ENCODE data around the gene PPP2R2B. TPM values are rescaled to one million over a fixed set of nuclear protein-coding genes. Genes with fewer than 3 reads are reported as not detected.

PPP2R2B gene
- total and polyA plus RNA-seq, 11 donors: 0.03 to 2.9 (median 0.30) TPM; not detected in 1

GRCh38 chr5:146721073-146721815 is 157.3 kb downstream of the PPP2R2B start:
- 68 to 78% (median 73%) methylated on average over 5 of the region's 5 CpGs for WGBS, 4 donors
- intact Hi-C loops (cut with DNase I): no loop called here

GRCh38 chr5:146720107-146720506 is 158.4 kb downstream of the PPP2R2B start:
- H3K36me3 ChIP-seq: no peaks in the 10 kb centered on the region
- H3K4me1 ChIP-seq: no peaks in the 10 kb centered on the region
- no peaks in the 10 kb centered on the region for H3K9me3 ChIP-seq
- H3K27ac ChIP-seq: no peak overlapping the region
- no peaks in the 10 kb centered on the region for H3K27me3 ChIP-seq
- 56 to 62% (median 59%) methylated on average over 1 of the region's 1 CpG for WGBS, 4 donors
- H3K4me3 ChIP-seq: no peak overlapping the region
- DNase-seq (no peak), ATAC-seq (no peak)
- TF ChIP-seq POLR2A (IDR thresholded peaks at IDR 0.05): no peak
- TF ChIP-seq, protein P1, sequence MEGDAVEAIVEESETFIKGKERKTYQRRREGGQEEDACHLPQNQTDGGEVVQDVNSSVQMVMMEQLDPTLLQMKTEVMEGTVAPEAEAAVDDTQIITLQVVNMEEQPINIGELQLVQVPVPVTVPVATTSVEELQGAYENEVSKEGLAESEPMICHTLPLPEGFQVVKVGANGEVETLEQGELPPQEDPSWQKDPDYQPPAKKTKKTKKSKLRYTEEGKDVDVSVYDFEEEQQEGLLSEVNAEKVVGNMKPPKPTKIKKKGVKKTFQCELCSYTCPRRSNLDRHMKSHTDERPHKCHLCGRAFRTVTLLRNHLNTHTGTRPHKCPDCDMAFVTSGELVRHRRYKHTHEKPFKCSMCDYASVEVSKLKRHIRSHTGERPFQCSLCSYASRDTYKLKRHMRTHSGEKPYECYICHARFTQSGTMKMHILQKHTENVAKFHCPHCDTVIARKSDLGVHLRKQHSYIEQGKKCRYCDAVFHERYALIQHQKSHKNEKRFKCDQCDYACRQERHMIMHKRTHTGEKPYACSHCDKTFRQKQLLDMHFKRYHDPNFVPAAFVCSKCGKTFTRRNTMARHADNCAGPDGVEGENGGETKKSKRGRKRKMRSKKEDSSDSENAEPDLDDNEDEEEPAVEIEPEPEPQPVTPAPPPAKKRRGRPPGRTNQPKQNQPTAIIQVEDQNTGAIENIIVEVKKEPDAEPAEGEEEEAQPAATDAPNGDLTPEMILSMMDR (IDR thresholded peaks at IDR 0.05): no peak
- intact Hi-C loops (cut with DNase I): no loop called here

More at GRCh38 chr5:146721073-146721815, 157.3 kb downstream of the PPP2R2B start:
- Histone ChIP-seq H3K27me3 (no peaks in the 10 kb centered on the region), H3K4me1 (no peaks in the 10 kb centered on the region), H3K9me3 (no peaks in the 10 kb centered on the region), H3K27ac (no peak overlapping the region), H3K36me3 (no peaks in the 10 kb centered on the region), H3K4me3 (no peak overlapping the region)
- ATAC-seq (no peak), DNase-seq (no peak)
- TF ChIP-seq, protein P1 (IDR thresholded peaks at IDR 0.05): no peak
- TF ChIP-seq POLR2A (IDR thresholded peaks at IDR 0.05): no peak

DNA sequence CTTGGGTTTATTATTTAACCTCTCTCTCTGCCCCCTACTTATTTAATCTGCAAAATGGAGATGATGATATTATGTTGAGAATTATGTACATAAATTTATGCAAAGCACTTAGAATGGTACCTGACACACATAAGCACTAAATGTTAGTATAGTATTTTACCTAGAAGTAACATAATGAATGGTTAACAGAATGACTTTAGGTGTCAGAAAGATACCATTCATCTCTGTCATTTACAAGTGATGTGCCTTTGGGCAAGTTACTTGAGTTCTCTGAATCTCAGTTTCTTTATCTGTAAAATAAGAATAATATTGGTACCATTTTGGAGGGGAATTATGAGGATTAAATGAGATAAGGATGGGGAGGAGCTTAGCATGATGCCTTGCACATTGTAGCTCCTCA is 159.4 kb downstream of the PPP2R2B start:
- intact Hi-C loops (cut with DNase I): no loop called here
- no peaks in the 10 kb centered on the region for H3K4me1 ChIP-seq
- H3K9me3 ChIP-seq: no peaks in the 10 kb centered on the region
- no peak for TF ChIP-seq POLR2A (IDR thresholded peaks at IDR 0.05)
- TF ChIP-seq, protein P1 (IDR thresholded peaks at IDR 0.05): no peak
- DNase-seq: no peak
- ATAC-seq: no peak
- H3K4me3 ChIP-seq: no peak overlapping the region
- no peak overlapping the region for H3K27ac ChIP-seq
- H3K36me3 ChIP-seq: no peaks in the 10 kb centered on the region
- no peaks in the 10 kb centered on the region for H3K27me3 ChIP-seq

DNA sequence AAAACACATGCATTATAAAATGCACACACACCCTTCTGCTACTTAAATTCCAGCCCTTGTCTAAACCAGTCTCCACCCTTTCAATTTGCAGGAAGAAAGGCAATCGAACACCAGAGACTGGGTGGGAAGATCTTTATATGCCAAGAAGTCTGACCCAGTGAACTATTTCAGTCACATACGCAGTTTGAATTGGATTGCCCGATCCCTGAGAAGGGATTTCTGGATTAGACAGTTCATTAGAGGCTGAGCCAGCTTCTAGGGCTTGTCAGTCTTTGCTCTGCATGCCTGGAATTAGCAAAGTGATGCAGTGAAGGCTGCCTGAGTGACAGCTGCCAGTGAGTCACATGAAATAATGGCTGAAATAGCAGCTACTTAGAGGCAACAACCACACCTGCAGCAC is 159.9 kb downstream of the PPP2R2B start:
- TF ChIP-seq, protein P1 (IDR thresholded peaks at IDR 0.05): no peak
- TF ChIP-seq POLR2A (IDR thresholded peaks at IDR 0.05): no peak
- DNase-seq (no peak), ATAC-seq (no peak)
- Histone ChIP-seq H3K4me3 (no peak overlapping the region), H3K9me3 (no peaks in the 10 kb centered on the region), H3K4me1 (no peaks in the 10 kb centered on the region), H3K36me3 (no peaks in the 10 kb centered on the region), H3K27ac (no peak overlapping the region), H3K27me3 (no peaks in the 10 kb centered on the region)
- 34 to 62% (median 55%) methylated on average over 3 of the region's 3 CpGs for WGBS, 4 donors
- intact Hi-C loops (cut with DNase I): no loop called here

Measured in heart left ventricle (tissue), 16 donors.